ENCODE data around the gene CAP1.

GRCh38 chr1:40020447-40021085 is 20.0 kb upstream of the CAP1 start:
- TF ChIP-seq POLR2AphosphoS5 (IDR thresholded peaks at IDR 0.05) (no peak), CTCF (IDR thresholded peaks at IDR 0.05) (no peak)
